ENCODE results near the gene NOD2.

Gene NOD2

GRCh38 chr16:50683689-50684374 lies 9.6 kb upstream of the NOD2 start:
- H3K4me3 ChIP-seq (ENCODE audit: low read depth, low read length) = no peak overlapping the region; the same call in 1 of the 2 replicates
- TF ChIP-seq, protein P1, sequence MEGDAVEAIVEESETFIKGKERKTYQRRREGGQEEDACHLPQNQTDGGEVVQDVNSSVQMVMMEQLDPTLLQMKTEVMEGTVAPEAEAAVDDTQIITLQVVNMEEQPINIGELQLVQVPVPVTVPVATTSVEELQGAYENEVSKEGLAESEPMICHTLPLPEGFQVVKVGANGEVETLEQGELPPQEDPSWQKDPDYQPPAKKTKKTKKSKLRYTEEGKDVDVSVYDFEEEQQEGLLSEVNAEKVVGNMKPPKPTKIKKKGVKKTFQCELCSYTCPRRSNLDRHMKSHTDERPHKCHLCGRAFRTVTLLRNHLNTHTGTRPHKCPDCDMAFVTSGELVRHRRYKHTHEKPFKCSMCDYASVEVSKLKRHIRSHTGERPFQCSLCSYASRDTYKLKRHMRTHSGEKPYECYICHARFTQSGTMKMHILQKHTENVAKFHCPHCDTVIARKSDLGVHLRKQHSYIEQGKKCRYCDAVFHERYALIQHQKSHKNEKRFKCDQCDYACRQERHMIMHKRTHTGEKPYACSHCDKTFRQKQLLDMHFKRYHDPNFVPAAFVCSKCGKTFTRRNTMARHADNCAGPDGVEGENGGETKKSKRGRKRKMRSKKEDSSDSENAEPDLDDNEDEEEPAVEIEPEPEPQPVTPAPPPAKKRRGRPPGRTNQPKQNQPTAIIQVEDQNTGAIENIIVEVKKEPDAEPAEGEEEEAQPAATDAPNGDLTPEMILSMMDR (IDR thresholded peaks at IDR 0.05; ENCODE audit: insufficient read depth, low read depth, low read length, missing control alignments) = no peak
- DNase-seq (ENCODE audit: low read depth) = peak; percentile 92

DNA sequence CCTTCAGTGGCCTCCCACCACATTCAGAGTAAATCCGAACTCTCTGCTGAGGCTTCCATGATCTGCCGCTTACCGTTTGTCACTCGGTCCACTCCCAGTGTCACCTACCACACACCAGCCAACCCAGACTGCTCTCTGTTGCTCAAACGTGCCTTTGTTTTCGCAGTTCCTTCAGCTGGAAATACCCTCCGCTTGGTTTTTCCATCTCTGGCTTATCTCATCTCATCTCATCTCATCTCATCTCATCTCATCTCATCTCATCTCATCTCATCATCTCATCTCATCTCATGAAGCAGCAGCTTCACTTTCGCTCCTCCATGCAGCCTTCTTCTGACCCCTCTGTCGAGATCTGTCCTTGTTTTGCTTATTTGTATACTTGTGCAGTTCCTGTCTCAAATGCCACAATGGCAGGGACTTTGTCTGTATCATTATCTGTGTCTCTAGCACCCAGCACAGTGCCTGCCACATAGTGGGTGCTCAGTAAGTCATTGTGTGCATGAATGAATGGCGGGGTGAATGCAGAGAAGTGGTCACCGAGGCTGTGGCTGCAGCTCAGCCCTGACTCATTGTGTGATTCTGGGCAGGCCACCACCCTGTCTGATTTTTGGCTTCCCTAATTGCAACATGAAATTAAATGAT lies 8.5 kb upstream of the NOD2 start:
- DNase-seq (ENCODE audit: low read depth) = peak; percentile 64
- TF ChIP-seq, protein P1 (IDR thresholded peaks at IDR 0.05; ENCODE audit: insufficient read depth, low read depth, low read length, missing control alignments) = no peak
- H3K4me3 ChIP-seq (ENCODE audit: low read depth, low read length) = no peak overlapping the region

- TF ChIP-seq, protein P1 (IDR thresholded peaks at IDR 0.05; ENCODE audit: insufficient read depth, low read depth, low read length, missing control alignments) = no peak
- no peak overlapping the region for H3K4me3 ChIP-seq (ENCODE audit: low read depth, low read length)
- no peak for DNase-seq (ENCODE audit: low read depth)
Measured at GRCh38 chr16:50685462-50686063, 7.8 kb upstream of the NOD2 start.

GRCh38 chr16:50688083-50688482 lies 5.3 kb upstream of the NOD2 start:
- no peak overlapping the region for H3K4me3 ChIP-seq (ENCODE audit: low read depth, low read length)
- TF ChIP-seq, protein P1 (IDR thresholded peaks at IDR 0.05; ENCODE audit: insufficient read depth, low read depth, low read length, missing control alignments) = no peak
- no peak for DNase-seq (ENCODE audit: low read depth)

DNA sequence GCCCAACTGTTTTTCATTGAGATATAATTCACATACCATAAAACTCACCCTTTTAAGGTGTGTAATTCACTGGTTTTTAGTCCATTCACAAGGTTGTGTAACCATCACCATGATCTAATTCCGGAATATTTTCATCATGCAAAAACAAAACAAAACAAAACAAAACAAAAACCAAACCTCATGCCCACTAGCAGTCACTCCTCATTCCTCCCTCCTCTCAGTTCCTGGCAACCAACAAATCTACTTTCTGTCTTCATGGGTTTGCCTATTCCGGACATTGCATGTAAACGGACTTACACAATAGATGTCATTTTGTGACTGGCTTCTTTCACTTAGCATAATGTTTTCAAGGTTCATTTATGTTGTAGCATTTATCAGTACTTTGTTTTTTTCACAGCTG lies 4.5 kb upstream of the NOD2 start:
- DNase-seq (ENCODE audit: low read depth) = no peak
- TF ChIP-seq, protein P1 (IDR thresholded peaks at IDR 0.05; ENCODE audit: insufficient read depth, low read depth, low read length, missing control alignments) = no peak

GRCh38 chr16:50690177-50690576 lies 3.2 kb upstream of the NOD2 start:
- peak; percentile 18 for DNase-seq (ENCODE audit: low read depth)
- no peak overlapping the region for H3K4me3 ChIP-seq (ENCODE audit: low read depth, low read length)
- TF ChIP-seq, protein P1 (IDR thresholded peaks at IDR 0.05; ENCODE audit: insufficient read depth, low read depth, low read length, missing control alignments) = no peak

More for the DNA sequence above, 4.5 kb upstream of the NOD2 start:
- H3K4me3 ChIP-seq (ENCODE audit: low read depth, low read length) = no peak overlapping the region
